Osteocyte (in vitro differentiated cells): ENCODE data around the gene DTD1. TPM values are rescaled to one million over a fixed set of nuclear protein-coding genes. Genes with fewer than 3 reads are reported as not detected.

ENCODE experiments used
- DNase-seq: peaks from one replicate; pipeline ENCODE4 v3.0.0; 2021; ENCODE audit warnings: mixed read lengths; ENCODE audit not compliant: unreplicated experiment; ENCODE audit errors: extremely low spot score
- H3K27ac Mint-ChIP-seq: one replicate; pipeline ENCODE4 v1.8.0; 2021; ENCODE audit warnings: mild to moderate bottlenecking, mixed read lengths; ENCODE audit not compliant: unreplicated experiment
- H3K27me3 Mint-ChIP-seq: one replicate; pipeline ENCODE4 v1.8.0; 2021; ENCODE audit warnings: mixed read lengths; ENCODE audit not compliant: unreplicated experiment
- H3K36me3 Mint-ChIP-seq: one replicate; pipeline ENCODE4 v1.8.0; 2021; ENCODE audit warnings: mixed read lengths; ENCODE audit not compliant: unreplicated experiment
- H3K4me1 Mint-ChIP-seq: one replicate; pipeline ENCODE4 v1.8.0; 2021; ENCODE audit warnings: mixed read lengths; ENCODE audit not compliant: unreplicated experiment
- H3K4me3 Mint-ChIP-seq: one replicate; pipeline ENCODE4 v1.8.0; 2021; ENCODE audit warnings: mild to moderate bottlenecking, moderate library complexity, mixed read lengths; ENCODE audit not compliant: unreplicated experiment
- H3K9me3 Mint-ChIP-seq: one replicate; pipeline ENCODE4 v1.8.0; 2021; ENCODE audit warnings: mixed read lengths; ENCODE audit not compliant: unreplicated experiment
- CTCF ChIP-seq: fragments of 200-600 bp; sonication (generic); IDR thresholded peaks from 2 replicates; pipeline ENCODE4 v1.5.0; 2021; ENCODE audit warnings: antibody characterized with exemption, mild to moderate bottlenecking, moderate library complexity
- total RNA-seq: library from RNA; stranded (reverse); gene quantifications from 2 replicates; pipeline ENCODE4 v1.2.1, GENCODE V29; 2021

DTD1 gene
- total RNA-seq, 1 donor from 2014 or later, result 26.2 TPM

DNA sequence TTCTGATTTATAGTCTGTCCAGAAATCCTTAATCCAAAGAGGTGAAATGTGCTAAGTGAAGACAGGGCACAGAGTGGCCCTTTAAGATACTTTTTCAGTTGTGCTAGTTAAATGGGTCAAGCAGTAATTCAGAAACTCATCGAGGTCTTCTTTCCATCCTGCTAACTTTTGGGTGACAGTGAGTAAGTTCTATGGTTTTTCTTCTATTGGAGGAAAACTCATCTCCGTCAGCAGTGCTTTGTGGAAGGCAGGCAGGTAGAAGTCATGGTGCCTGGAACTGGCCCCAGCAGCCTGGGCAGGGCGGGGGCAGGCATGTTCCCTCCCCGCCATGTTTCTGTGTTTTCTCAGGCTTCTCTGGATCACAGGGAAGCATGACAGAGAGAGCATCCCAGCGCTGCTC, 159.2 kb downstream of the DTD1 start:
- H3K27me3 Mint-ChIP-seq, result no peaks in the 10 kb centered on the region
- H3K9me3 Mint-ChIP-seq, result no peaks in the 10 kb centered on the region

GRCh38 chr20:18748987-18749386, 161.1 kb downstream of the DTD1 start:
- Mint-ChIP-seq H3K27ac (no peak overlapping the region), H3K36me3 (peaks cover 14% of the 10 kb centered on the region), H3K4me3 (no peak overlapping the region), H3K27me3 (no peaks in the 10 kb centered on the region), H3K4me1 (peaks cover 11% of the 10 kb centered on the region), H3K9me3 (no peaks in the 10 kb centered on the region)
- TF ChIP-seq CTCF, result no peak
- DNase-seq, result no peak

More for the DNA sequence above, 159.2 kb downstream of the DTD1 start:
- no peak overlapping the region for H3K4me3 Mint-ChIP-seq
- peaks cover 14% of the 10 kb centered on the region for H3K36me3 Mint-ChIP-seq
- no peak for DNase-seq
- no peak for TF ChIP-seq CTCF
- H3K4me1 Mint-ChIP-seq, result peaks cover 11% of the 10 kb centered on the region
- H3K27ac Mint-ChIP-seq, result no peak overlapping the region

DNA sequence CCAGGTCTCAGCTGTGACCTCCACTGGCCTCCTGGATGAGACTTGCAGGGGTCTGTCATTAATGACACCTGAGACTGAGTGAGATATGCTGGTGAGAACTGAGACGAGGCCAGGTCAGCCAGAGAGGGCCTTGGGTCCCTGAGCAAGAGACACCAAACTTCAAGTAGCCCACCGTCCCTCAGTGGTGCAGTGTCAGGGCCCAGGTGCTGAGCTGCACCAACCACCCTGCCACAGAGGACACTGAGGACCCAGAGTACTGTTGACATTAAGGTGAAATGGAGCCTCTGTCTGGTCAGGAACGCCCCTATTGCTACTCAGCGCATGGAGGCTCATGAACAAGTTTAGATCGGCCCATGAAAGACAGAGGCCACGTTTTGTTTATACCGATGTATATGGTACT, 161.7 kb downstream of the DTD1 start:
- H3K4me3 Mint-ChIP-seq, result no peak overlapping the region
- H3K9me3 Mint-ChIP-seq, result no peaks in the 10 kb centered on the region
- H3K4me1 Mint-ChIP-seq, result peaks cover 11% of the 10 kb centered on the region
- DNase-seq, result no peak
- H3K36me3 Mint-ChIP-seq, result peaks cover 12% of the 10 kb centered on the region
- H3K27me3 Mint-ChIP-seq, result no peaks in the 10 kb centered on the region
- H3K27ac Mint-ChIP-seq, result no peak overlapping the region
- no peak for TF ChIP-seq CTCF

DNA sequence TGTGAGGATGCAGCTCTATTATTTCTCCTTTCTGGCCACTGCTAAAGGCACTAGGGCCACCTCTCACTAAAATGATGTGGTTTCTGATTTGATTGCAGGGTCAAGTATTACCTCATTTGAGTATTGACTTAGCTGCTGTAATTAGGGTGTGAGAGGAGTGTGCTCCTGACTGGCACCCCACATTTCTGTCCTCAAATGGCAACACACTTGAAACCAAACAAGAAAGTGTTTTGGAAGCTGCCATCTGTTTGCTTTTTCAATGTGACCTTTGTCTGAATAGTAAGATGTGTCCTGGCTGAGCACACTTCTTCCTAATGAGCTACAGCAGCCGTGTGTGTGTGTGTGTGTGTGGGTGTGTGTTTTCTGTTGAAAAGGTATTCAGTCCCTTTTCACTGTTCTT, 162.9 kb downstream of the DTD1 start:
- Mint-ChIP-seq H3K27ac (no peak overlapping the region), H3K9me3 (no peaks in the 10 kb centered on the region), H3K36me3 (peaks cover 4% of the 10 kb centered on the region), H3K4me3 (no peak overlapping the region), H3K4me1 (peaks cover 11% of the 10 kb centered on the region), H3K27me3 (no peaks in the 10 kb centered on the region)
- TF ChIP-seq CTCF, result no peak
- DNase-seq, result no peak

GRCh38 chr20:18754030-18754652, 166.3 kb downstream of the DTD1 start:
- peaks cover 11% of the 10 kb centered on the region for H3K4me1 Mint-ChIP-seq
- H3K27me3 Mint-ChIP-seq, result no peaks in the 10 kb centered on the region
- H3K27ac Mint-ChIP-seq, result no peak overlapping the region
- no peak overlapping the region for H3K4me3 Mint-ChIP-seq
- no peaks in the 10 kb centered on the region for H3K9me3 Mint-ChIP-seq
- no peak for TF ChIP-seq CTCF
- no peak for DNase-seq
- H3K36me3 Mint-ChIP-seq, result no peaks in the 10 kb centered on the region
